HG03060 (cell line): ENCODE results near the gene SYCP2.
A peak's percentile ranks its signal among the peaks of the same experiment; 100 is the strongest.

ENCODE experiments used
- ATAC-seq: cut with Tn5 transposase; IDR thresholded peaks from one replicate; pipeline ENCODE4 v1.9.1; 2021; ENCODE audit warnings: low read depth, moderate number of reproducible peaks; ENCODE audit not compliant: unreplicated experiment

The SYCP2 gene

GRCh38 chr20:59848182-59848581 lies 85.3 kb downstream of the SYCP2 start:
- ATAC-seq: no peak

GRCh38 chr20:59845472-59845871 lies 88.0 kb downstream of the SYCP2 start:
- ATAC-seq: no peak

- no peak for ATAC-seq
Observed at GRCh38 chr20:59839400-59839799, 94.0 kb downstream of the SYCP2 start.

- peak; percentile 81 for ATAC-seq
Observed at GRCh38 chr20:59837623-59838394, 95.6 kb downstream of the SYCP2 start.

GRCh38 chr20:59836767-59837166 lies 96.7 kb downstream of the SYCP2 start:
- ATAC-seq: no peak

- no peak for ATAC-seq
Observed at GRCh38 chr20:59835448-59836395, 97.7 kb downstream of the SYCP2 start.

- no peak for ATAC-seq
Observed at GRCh38 chr20:59835057-59835447, 98.4 kb downstream of the SYCP2 start.

- no peak for ATAC-seq
Observed at GRCh38 chr20:59832406-59833363, 100.8 kb downstream of the SYCP2 start.

- no peak for ATAC-seq
Observed at GRCh38 chr20:59831916-59832270, 101.5 kb downstream of the SYCP2 start.

GRCh38 chr20:59831024-59831915 lies 102.2 kb downstream of the SYCP2 start:
- ATAC-seq: no peak

GRCh38 chr20:59830665-59831023 lies 102.8 kb downstream of the SYCP2 start:
- no peak for ATAC-seq

GRCh38 chr20:59829786-59830664 lies 103.4 kb downstream of the SYCP2 start:
- ATAC-seq: no peak

GRCh38 chr20:59829054-59829785 lies 104.2 kb downstream of the SYCP2 start:
- no peak for ATAC-seq

GRCh38 chr20:59828125-59829053 lies 105.0 kb downstream of the SYCP2 start:
- no peak for ATAC-seq

- ATAC-seq: no peak
Observed at GRCh38 chr20:59827138-59828056, 106.0 kb downstream of the SYCP2 start.
